Naive thymus-derived CD4-positive, alpha-beta T cell (primary cell): ENCODE data around the gene GRK5. TPM values are rescaled to one million over a fixed set of nuclear protein-coding genes. Genes with fewer than 3 reads are reported as not detected.
"Not testable (repeated sequence)": the region's sequence is repeated elsewhere in the genome, so short reads cannot be mapped to it uniquely, and the experiment has no call there.

Source experiments
- ATAC-seq: fragments of 150-1000 bp; cut with Tn5 transposase; 2 replicates; pipeline ENCODE4 v1.10.0; 2021; ENCODE audit warnings: mild to moderate bottlenecking, moderate library complexity
- CTCF ChIA-PET: fragments of 350-600 bp; sonication (Branson Sonifier 250); formaldehyde crosslinking; loops from one replicate; lab custom pipeline; 2021; ENCODE audit warnings: antibody characterized with exemption; lab: Charles Lee
- POLR2A ChIA-PET: fragments of 350-600 bp; sonication (Branson Sonifier 250); formaldehyde crosslinking; loops from one replicate; lab custom pipeline; 2021; ENCODE audit warnings: antibody characterized with exemption, inconsistent platforms; lab: Charles Lee
- DNase-seq, 9 donors: peaks; one replicate each; pipeline versions ENCODE4 v3.0.0 to v3.0.0-alpha.2; 2020 to 2022; ENCODE audit warnings: mixed read lengths in 1 of 9
- H3K27ac ChIP-seq: one replicate; pipeline ENCODE4 v1.7.0; 2013; ENCODE audit warnings: mild to moderate bottlenecking, low read depth, low read length, moderate library complexity
- H3K27me3 ChIP-seq, 2 donors: one replicate each; pipeline ENCODE4 v1.7.0; 2013; ENCODE audit warnings: low read length in 2 of 2, mild to moderate bottlenecking in 2 of 2, moderate library complexity in 2 of 2; ENCODE audit not compliant: control insufficient read depth in 2 of 2, insufficient read depth in 2 of 2
- H3K36me3 ChIP-seq, 3 experiments: 1 replicate in 2 of 3; 2 replicates in 1 of 3; pipeline ENCODE4 v1.7.0; 2013; ENCODE audit warnings: low read length in 3 of 3, mild to moderate bottlenecking in 3 of 3, moderate library complexity in 1 of 3; ENCODE audit not compliant: insufficient read depth in 3 of 3, control insufficient read depth in 2 of 3
- H3K4me1 ChIP-seq, 2 donors: one replicate each; pipeline ENCODE4 v1.7.0; 2013; ENCODE audit warnings: low read length in 2 of 2, mild to moderate bottlenecking in 2 of 2, moderate library complexity in 1 of 2; ENCODE audit not compliant: control insufficient read depth in 2 of 2, insufficient read depth in 2 of 2
- H3K4me3 ChIP-seq: 2 replicates; pipeline ENCODE4 v1.7.0; 2013; ENCODE audit warnings: mild to moderate bottlenecking, low read length
- H3K9me3 ChIP-seq, 3 experiments: 1 replicate in 2 of 3; 2 replicates in 1 of 3; pipeline ENCODE4 v1.7.0; 2013; ENCODE audit warnings: low read length in 3 of 3; ENCODE audit not compliant: control insufficient read depth in 2 of 3
- H3K27ac Mint-ChIP-seq, 9 donors: one replicate each; pipeline ENCODE4 v1.8.0; 2020 to 2022; ENCODE audit warnings: mixed read lengths in 9 of 9, mild to moderate bottlenecking in 8 of 9, moderate library complexity in 5 of 9, inconsistent platforms in 2 of 9
- H3K27me3 Mint-ChIP-seq, 5 donors: one replicate each; pipeline ENCODE4 v1.8.0; 2021 to 2022; ENCODE audit warnings: mixed read lengths in 5 of 5, mild to moderate bottlenecking in 1 of 5
- H3K36me3 Mint-ChIP-seq, 5 donors: one replicate each; pipeline ENCODE4 v1.8.0; 2020 to 2022; ENCODE audit warnings: mixed read lengths in 5 of 5, mild to moderate bottlenecking in 3 of 5, inconsistent platforms in 1 of 5
- H3K4me1 Mint-ChIP-seq, 7 donors: one replicate each; pipeline ENCODE4 v1.8.0; 2020 to 2022; ENCODE audit warnings: mixed read lengths in 7 of 7, mild to moderate bottlenecking in 3 of 7, inconsistent platforms in 1 of 7
- H3K4me3 Mint-ChIP-seq, 10 donors: one replicate each; pipeline ENCODE4 v1.8.0; 2020 to 2022; ENCODE audit warnings: mild to moderate bottlenecking in 10 of 10, mixed read lengths in 10 of 10, moderate library complexity in 6 of 10, inconsistent platforms in 2 of 10
- H3K9me3 Mint-ChIP-seq, 11 donors: one replicate each; pipeline ENCODE4 v1.8.0; 2020 to 2022; ENCODE audit warnings: mixed read lengths in 11 of 11, mild to moderate bottlenecking in 4 of 11, inconsistent platforms in 1 of 11, moderate library complexity in 1 of 11
- intact Hi-C, 2 donors: fragments of 100-400 bp; cut with micrococcal nuclease; formaldehyde crosslinking; loops; one replicate each; pipeline ENCODE4 v1.15.1; 2023
- polyA plus RNA-seq, 2 donors: library from polyadenylated mRNA; unstranded; fragments of 300-500 nt; fragmentation: Illumina TruSeq; gene quantifications; one replicate each; pipeline ENCODE4 v1.2.3, GENCODE V29; 2021
- total RNA-seq, 6 experiments: library from RNA in 5 of 6; stranded (reverse) in 5 of 6; gene quantifications; 1 replicate in 5 of 6; 2 replicates in 1 of 6; pipeline ENCODE4 v1.2.3 and lab custom pipeline; 2021 to 2026

The GRK5 gene
- total and polyA plus RNA-seq, 7 experiments from 2014 or later: 16.4 to 45.2 (median 30.3) TPM

DNA sequence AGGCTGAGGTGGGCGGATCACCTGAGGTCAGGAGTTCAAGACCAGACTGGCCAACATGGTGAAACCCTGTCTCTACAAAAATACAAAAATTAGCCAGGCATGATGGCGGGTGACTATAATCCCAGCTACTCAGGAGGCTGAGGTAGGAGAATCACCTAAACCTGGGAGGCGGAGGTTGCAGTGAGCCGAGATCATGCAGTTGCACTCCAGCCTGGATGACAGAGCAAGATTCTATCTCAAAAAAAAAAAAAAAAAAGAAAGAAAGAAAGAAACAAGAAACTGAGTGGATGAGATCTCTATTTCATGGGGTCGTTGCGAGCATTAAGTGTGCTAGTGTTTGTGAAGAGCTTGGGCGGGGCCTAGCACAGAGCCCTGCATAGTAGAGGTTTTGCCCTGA, 65.0 kb downstream of the GRK5 start:
- H3K36me3 ChIP-seq, H3K27me3 ChIP-seq, DNase-seq, H3K4me3 Mint-ChIP-seq, H3K27me3 Mint-ChIP-seq, H3K9me3 ChIP-seq, H3K27ac ChIP-seq, H3K9me3 Mint-ChIP-seq, POLR2A ChIA-PET, ATAC-seq, intact Hi-C loops, H3K4me3 ChIP-seq: not testable (repeated sequence)
- Mint-ChIP-seq H3K36me3 (peaks cover 0 to 15% (median 0%) of the 10 kb centered on the region in 5 donors), H3K4me1 (peaks cover 34 to 89% (median 79%) of the 10 kb centered on the region in 7 donors), H3K27ac (peak overlapping the region in 8 of 9 donors; percentile 19 to 100 (median 64))
- peaks cover 48 to 56% of the 10 kb centered on the region in 2 donors for H3K4me1 ChIP-seq
- CTCF ChIA-PET: interaction anchor here (2.0 kb wide), 1 partner anchor 65 kb away, joined by 6 read pairs; the partner anchor contains the start of gene GRK5

DNA sequence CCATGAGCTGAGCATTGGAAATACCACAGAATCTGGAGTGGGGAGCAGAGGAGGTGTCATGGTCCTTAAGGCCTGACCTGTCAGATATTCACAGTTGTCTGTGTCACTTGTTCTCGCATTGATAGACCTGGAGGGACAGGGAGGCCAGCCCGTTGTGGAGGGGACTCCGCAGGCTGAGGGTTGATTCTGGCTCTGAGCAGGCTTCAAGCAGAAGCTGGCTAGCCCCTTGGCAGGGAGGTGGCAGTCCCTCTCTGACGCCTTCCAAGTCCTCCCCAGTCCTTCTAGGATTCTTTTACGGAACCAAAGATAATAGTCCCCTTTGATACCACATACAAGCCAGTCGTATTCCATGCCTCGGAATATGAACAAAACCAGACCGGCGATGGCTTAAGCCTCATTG, 65.4 kb downstream of the GRK5 start:
- Mint-ChIP-seq H3K27ac (peak overlapping the region in 8 of 9 donors; percentile 19 to 89 (median 59)), H3K36me3 (peaks cover 0 to 19% (median 4%) of the 10 kb centered on the region in 5 donors), H3K4me3 (peak overlapping the region in 1 of 10 donors; percentile 43), H3K27me3 (no peaks in the 10 kb centered on the region), H3K9me3 (no peaks in the 10 kb centered on the region), H3K4me1 (peaks cover 34 to 91% (median 79%) of the 10 kb centered on the region in 7 donors)
- Histone ChIP-seq H3K9me3 (no peaks in the 10 kb centered on the region), H3K27me3 (no peaks in the 10 kb centered on the region), H3K4me1 (peaks cover 45 to 55% of the 10 kb centered on the region in 2 donors), H3K27ac (no peak overlapping the region), H3K4me3 (no peak overlapping the region), H3K36me3 (no peaks in the 10 kb centered on the region)
- CTCF ChIA-PET: interaction anchor here (2.0 kb wide), 1 partner anchor 66 kb away, joined by 6 read pairs; the partner anchor contains the start of gene GRK5
- intact Hi-C loops: no loop called here
- ATAC-seq: no peak
- POLR2A ChIA-PET: no interaction called here
- no peak for DNase-seq

DNA sequence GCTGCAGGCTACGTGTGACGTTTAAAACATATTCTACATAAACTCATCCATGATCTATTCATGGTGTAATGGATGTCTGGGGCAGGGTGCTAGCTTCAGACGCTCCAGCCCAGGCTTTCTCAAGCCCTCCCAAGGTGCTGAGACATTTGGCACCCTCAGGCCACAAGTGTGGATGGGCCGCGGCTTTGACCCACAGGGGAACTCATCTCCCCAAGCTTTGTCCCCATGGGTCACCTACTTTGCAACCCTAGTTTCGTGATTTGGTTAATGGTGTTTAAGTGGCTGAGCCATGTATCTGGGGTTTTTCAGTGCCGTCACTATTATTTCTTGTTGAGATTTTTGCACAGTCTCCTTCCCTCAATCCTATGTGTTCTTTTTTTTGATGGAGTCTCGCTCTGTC, 66.0 kb downstream of the GRK5 start:
- Histone ChIP-seq H3K9me3 (no peaks in the 10 kb centered on the region), H3K4me1 (peaks cover 38 to 49% of the 10 kb centered on the region in 2 donors), H3K27me3 (no peaks in the 10 kb centered on the region), H3K36me3 (no peaks in the 10 kb centered on the region), H3K4me3 (no peak overlapping the region), H3K27ac (no peak overlapping the region)
- no peak for ATAC-seq
- ChIA-PET CTCF (no interaction called here), POLR2A (no interaction called here)
- H3K27ac Mint-ChIP-seq: peak overlapping the region in 6 of 9 donors; percentile 19 to 89 (median 70)
- no peak for DNase-seq
- peaks cover 33 to 85% (median 74%) of the 10 kb centered on the region in 7 donors for H3K4me1 Mint-ChIP-seq
- H3K9me3 Mint-ChIP-seq: no peaks in the 10 kb centered on the region
- H3K36me3 Mint-ChIP-seq: peaks cover 0 to 19% (median 4%) of the 10 kb centered on the region in 5 donors
- intact Hi-C loops: no loop called here
- no peaks in the 10 kb centered on the region for H3K27me3 Mint-ChIP-seq
- H3K4me3 Mint-ChIP-seq: peak overlapping the region in 1 of 10 donors; percentile 64

DNA sequence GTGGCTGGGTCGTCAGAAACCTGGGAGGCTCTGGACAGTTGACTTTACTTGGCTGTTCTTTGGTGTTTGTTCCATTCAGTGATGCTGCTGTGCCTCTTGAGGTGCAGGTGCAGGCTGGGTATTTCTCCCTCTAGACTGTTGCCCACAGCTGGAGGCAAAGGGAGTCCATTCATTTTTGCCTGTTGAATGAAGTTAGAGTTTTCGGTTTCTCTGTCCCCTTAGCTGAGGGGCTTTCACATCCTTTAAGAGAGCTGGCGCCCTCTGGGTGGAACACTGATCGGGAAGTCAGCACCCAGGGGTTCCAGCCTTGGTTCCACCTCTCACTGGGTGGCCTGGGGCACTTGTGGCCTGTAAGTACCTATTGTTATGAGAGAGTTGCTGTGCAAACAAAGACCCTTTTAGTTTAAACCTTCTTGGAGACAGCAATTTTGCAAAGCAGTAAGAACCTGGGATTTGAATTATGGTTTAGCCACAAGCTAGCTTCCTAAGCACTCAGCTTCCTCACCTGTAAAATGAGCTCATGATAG, 67.2 kb downstream of the GRK5 start:
- intact Hi-C loops: no loop called here
- no peaks in the 10 kb centered on the region for H3K9me3 ChIP-seq
- peaks cover 0 to 15% (median 4%) of the 10 kb centered on the region in 5 donors for H3K36me3 Mint-ChIP-seq
- ChIA-PET POLR2A (interaction anchor here (0.7 to 1.3 kb wide), 4 partner anchors 15 to 75 kb away, joined by 3 to 4 read pairs (median 3); partner anchors contain the start of gene GRK5), CTCF (no interaction called here)
- no peak overlapping the region for H3K27ac ChIP-seq
- no peak for DNase-seq
- H3K36me3 ChIP-seq: no peaks in the 10 kb centered on the region
- H3K27me3 ChIP-seq: no peaks in the 10 kb centered on the region
- H3K9me3 Mint-ChIP-seq: no peaks in the 10 kb centered on the region
- peaks cover 24 to 85% (median 64%) of the 10 kb centered on the region in 7 donors for H3K4me1 Mint-ChIP-seq
- no peak for ATAC-seq
- peak overlapping the region in 7 of 9 donors; percentile 13 to 75 (median 64) for H3K27ac Mint-ChIP-seq
- H3K4me1 ChIP-seq: peaks cover 28 to 40% of the 10 kb centered on the region in 2 donors
- H3K4me3 Mint-ChIP-seq: no peak overlapping the region
- H3K27me3 Mint-ChIP-seq: no peaks in the 10 kb centered on the region
- no peak overlapping the region for H3K4me3 ChIP-seq

DNA sequence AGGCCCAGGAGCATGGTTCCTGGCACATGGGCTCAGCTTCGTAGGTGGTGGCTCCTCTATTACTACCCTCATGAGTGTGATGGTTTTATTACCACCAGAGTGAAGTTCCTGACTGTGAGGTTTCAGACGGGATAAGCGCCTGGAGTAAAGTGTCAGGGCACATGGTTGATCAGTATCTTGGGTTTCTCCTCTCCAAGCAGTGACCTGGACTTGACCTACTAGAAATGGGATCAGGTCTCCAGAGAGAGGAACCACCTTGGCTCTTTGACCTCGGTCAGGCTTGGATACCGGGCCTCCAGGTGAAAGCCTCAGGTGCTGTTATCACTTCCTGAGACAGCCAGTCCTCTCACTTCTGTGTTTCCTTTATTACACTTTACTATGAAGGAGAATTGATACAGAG, 67.7 kb downstream of the GRK5 start:
- POLR2A ChIA-PET: interaction anchor here (0.7 to 1.3 kb wide), 3 partner anchors 15 to 76 kb away, joined by 3 read pairs; no protein-coding TSS in a partner anchor
- Mint-ChIP-seq H3K9me3 (no peaks in the 10 kb centered on the region), H3K27ac (peak overlapping the region in 6 of 9 donors; percentile 23 to 75 (median 68)), H3K27me3 (no peaks in the 10 kb centered on the region), H3K4me1 (peaks cover 22 to 86% (median 65%) of the 10 kb centered on the region in 7 donors), H3K36me3 (peaks cover 0 to 12% (median 4%) of the 10 kb centered on the region in 5 donors), H3K4me3 (no peak overlapping the region)
- H3K9me3 ChIP-seq: no peaks in the 10 kb centered on the region
- H3K27ac ChIP-seq: no peak overlapping the region
- peaks cover 23 to 40% of the 10 kb centered on the region in 2 donors for H3K4me1 ChIP-seq
- intact Hi-C loops: no loop called here
- H3K4me3 ChIP-seq: no peak overlapping the region
- no peak for DNase-seq
- no peaks in the 10 kb centered on the region for H3K36me3 ChIP-seq
- no peaks in the 10 kb centered on the region for H3K27me3 ChIP-seq
- ATAC-seq: no peak
- CTCF ChIA-PET: no interaction called here

DNA sequence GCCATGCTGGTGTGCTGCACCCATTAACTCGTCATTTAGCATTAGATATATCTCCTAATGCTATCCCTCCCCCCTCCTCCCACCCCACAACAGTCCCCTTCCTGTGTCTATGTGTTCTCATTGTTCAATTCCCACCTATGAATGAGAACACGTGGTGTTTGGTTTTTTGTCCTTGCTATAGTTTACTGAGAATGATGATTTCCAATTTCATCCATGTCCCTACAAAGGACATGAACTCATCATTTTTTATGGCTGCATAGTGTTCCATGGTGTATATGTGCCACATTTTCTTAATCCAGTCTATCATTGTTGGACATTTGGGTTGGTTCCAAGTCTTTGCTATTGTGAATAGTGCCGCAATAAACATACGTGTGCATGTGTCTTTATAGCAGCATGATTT, 68.8 kb downstream of the GRK5 start:
- H3K4me3 Mint-ChIP-seq, H3K4me3 ChIP-seq, H3K27me3 Mint-ChIP-seq, H3K9me3 Mint-ChIP-seq, H3K27ac ChIP-seq, intact Hi-C loops, CTCF ChIA-PET, ATAC-seq, H3K27me3 ChIP-seq, H3K9me3 ChIP-seq, H3K36me3 ChIP-seq, POLR2A ChIA-PET, DNase-seq: not testable (repeated sequence)
- Mint-ChIP-seq H3K4me1 (peaks cover 24 to 86% (median 65%) of the 10 kb centered on the region in 7 donors), H3K36me3 (peaks cover 0 to 10% (median 4%) of the 10 kb centered on the region in 5 donors), H3K27ac (peak overlapping the region in 1 of 9 donors; percentile 10)
- H3K4me1 ChIP-seq: peaks cover 16 to 42% of the 10 kb centered on the region in 2 donors
